Keratinocyte (primary cell): ENCODE measurements around the gene HNF4A. TPM values are rescaled to one million over a fixed set of nuclear protein-coding genes. Genes with fewer than 3 reads are reported as not detected.

Experiments
- DNase-seq: peaks from one replicate; pipeline ENCODE4 v3.0.0-alpha.2; 2011; ENCODE audit warnings: low read depth, missing footprints, low spot score
- FAIRE-seq: peaks from 2 replicates; lab custom pipeline; 2011; peaks lifted over from hg19 to GRCh38; lab: Jason Lieb, UNC
- H2AFZ ChIP-seq: 2 replicates; pipeline ENCODE4 v1.6.0; 2012; ENCODE audit warnings: low read length, control low read depth, inconsistent platforms; ENCODE audit not compliant: control insufficient read depth
- H3K27ac ChIP-seq: 2 replicates; pipeline ENCODE4 v1.5.1; 2011; ENCODE audit warnings: low read length; ENCODE audit not compliant: control insufficient read depth, insufficient read depth
- H3K27me3 ChIP-seq: 3 replicates; pipeline ENCODE4 v1.6.0; 2011; ENCODE audit warnings: low read length; ENCODE audit not compliant: control insufficient read depth, insufficient read depth; ENCODE audit errors: extremely low read depth
- H3K36me3 ChIP-seq, 2 experiments: 2 replicates in 1 of 2; 3 replicates in 1 of 2; pipeline ENCODE4 v1.5.1; 2011; ENCODE audit warnings: low read length in 2 of 2, mild to moderate bottlenecking in 1 of 2; ENCODE audit not compliant: control insufficient read depth in 2 of 2, insufficient read depth in 2 of 2; ENCODE audit errors: extremely low read depth in 1 of 2
- H3K4me1 ChIP-seq: 3 replicates; pipeline ENCODE4 v1.5.1; 2011; ENCODE audit warnings: low read length; ENCODE audit not compliant: control insufficient read depth, insufficient read depth; ENCODE audit errors: extremely low read depth
- H3K4me2 ChIP-seq: 3 replicates; pipeline ENCODE4 v1.6.0; 2011; ENCODE audit warnings: low read depth, low read length; ENCODE audit not compliant: control insufficient read depth, insufficient read depth; ENCODE audit errors: extremely low read depth
- H3K4me3 ChIP-seq, 3 experiments: fragments of 200-600 bp in 1 of 3; sonication (generic) in 1 of 3; 2 replicates in 2 of 3; 3 replicates in 1 of 3; pipeline ENCODE4 v1.5.1; 2011 to 2016; ENCODE audit warnings: low read length in 3 of 3, mild to moderate bottlenecking in 3 of 3, control low read depth in 2 of 3, inconsistent platforms in 1 of 3, low read depth in 1 of 3, mixed read lengths in 1 of 3, mixed run types in 1 of 3, moderate library complexity in 1 of 3; ENCODE audit not compliant: control insufficient read depth in 2 of 3, insufficient read depth in 2 of 3; ENCODE audit errors: extremely low read depth in 1 of 3
- H3K79me2 ChIP-seq: 2 replicates; pipeline ENCODE4 v1.6.0; 2012; ENCODE audit warnings: low read length; ENCODE audit not compliant: control insufficient read depth, insufficient read depth
- H3K9ac ChIP-seq: 3 replicates; pipeline ENCODE4 v1.6.0; 2011; ENCODE audit warnings: low read length; ENCODE audit not compliant: control insufficient read depth, insufficient read depth; ENCODE audit errors: extremely low read depth
- H3K9me1 ChIP-seq: 3 replicates; pipeline ENCODE4 v1.6.0; 2011; ENCODE audit warnings: low read length; ENCODE audit not compliant: control insufficient read depth, insufficient read depth; ENCODE audit errors: extremely low read depth
- H3K9me3 ChIP-seq: 2 replicates; pipeline ENCODE4 v1.5.1; 2012; ENCODE audit warnings: low read depth, low read length; ENCODE audit not compliant: control insufficient read depth
- H4K20me1 ChIP-seq: 3 replicates; pipeline ENCODE4 v1.6.0; 2011; ENCODE audit warnings: low read length; ENCODE audit not compliant: control insufficient read depth, insufficient read depth; ENCODE audit errors: extremely low read depth
- CTCF ChIP-seq, 3 experiments: IDR thresholded peaks in 1 of 3; conservative IDR thresholded peaks in 1 of 3; optimal IDR thresholded peaks in 1 of 3; 2 replicates in 2 of 3; 3 replicates in 1 of 3; pipeline versions ENCODE3 to v1.5.1; 2011; ENCODE audit warnings: low read length in 3 of 3, mild to moderate bottlenecking in 3 of 3, moderate library complexity in 2 of 3, control low read depth in 1 of 3, inconsistent platforms in 1 of 3; ENCODE audit not compliant: insufficient read depth in 2 of 3; ENCODE audit errors: extremely low read depth in 1 of 3
- EZH2 ChIP-seq: IDR thresholded peaks from one replicate; pipeline ENCODE4 v1.6.1; 2012; ENCODE audit warnings: inconsistent platforms, mild to moderate bottlenecking, low read length, moderate library complexity
- dilution Hi-C: fragments of 300-500 bp; cut with MboI; formaldehyde crosslinking; loops from one replicate; pipeline ENCODE4 v1.7.0; 2020; ENCODE audit warnings: low sequenced_read_pairs; ENCODE audit not compliant: extremely low pct_ligation_motif_present
- polyA plus RNA-seq, 5 experiments: library from polyadenylated mRNA; depleted of rRNA in 3 of 5; stranded (reverse) in 3 of 5; stranded (forward) in 1 of 5; unstranded in 1 of 5; fragments of >200 nt; gene quantifications; 1 replicate in 1 of 5; 2 replicates in 3 of 5; 3 replicates in 1 of 5; pipeline versions ENCODE4 v1.2.1 to v1.2.3, GENCODE V29; 2011 to 2012; ENCODE audit warnings: missing spikeins in 2 of 5, low read depth in 1 of 5, low replicate concordance in 1 of 5

Gene HNF4A
- polyA plus RNA-seq, 1 donor (not counting 4 experiments of a cell fraction or from before 2014, with no cell fraction given), result not detected

- Histone ChIP-seq H4K20me1 (no peaks in the 10 kb centered on the region), H3K9me3 (no peaks in the 10 kb centered on the region), H2AFZ (peak overlapping the region; percentile 21), H3K79me2 (no peaks in the 10 kb centered on the region), H3K36me3 (no peaks in the 10 kb centered on the region), H3K4me2 (peak overlapping the region; percentile 50), H3K27me3 (no peaks in the 10 kb centered on the region), H3K9me1 (no peaks in the 10 kb centered on the region), H3K9ac (no peak overlapping the region), H3K4me1 (peaks cover 16% of the 10 kb centered on the region), H3K27ac (no peak overlapping the region), H3K4me3 (peak overlapping the region in 1 of 3 experiments; percentile 13)
- DNase-seq (peak; percentile 38), FAIRE-seq (peak; percentile 52)
- dilution Hi-C loops, result loop anchor here (10.0 kb wide), 2 partner anchors 64 to 174 kb away; partner anchors contain the start of gene OSER1
- TF ChIP-seq EZH2, result no peak
- TF ChIP-seq CTCF (optimal IDR thresholded peaks at IDR 0.05 in 1 of 3, IDR thresholded peaks at IDR 0.05 in 1 of 3, conservative IDR thresholded peaks at IDR 0.05 in 1 of 3; ENCODE audit: extremely low read depth in 1 of 3, insufficient read depth in 2 of 3, low read length in 3 of 3), result peak; percentile 90 to 94 (median 93)
Measured at GRCh38 chr20:44388466-44389023, 33.0 kb downstream of the HNF4A start.

- Histone ChIP-seq H3K27ac (no peak overlapping the region), H3K79me2 (no peaks in the 10 kb centered on the region), H3K4me2 (no peak overlapping the region), H3K36me3 (no peaks in the 10 kb centered on the region), H2AFZ (no peak overlapping the region), H4K20me1 (no peaks in the 10 kb centered on the region), H3K9me3 (no peaks in the 10 kb centered on the region), H3K9me1 (no peaks in the 10 kb centered on the region), H3K4me1 (peaks cover 16% of the 10 kb centered on the region), H3K9ac (no peak overlapping the region), H3K4me3 (no peak overlapping the region), H3K27me3 (no peaks in the 10 kb centered on the region)
- FAIRE-seq (no peak), DNase-seq (no peak)
- dilution Hi-C loops, result loop anchor here (10.0 kb wide), 2 partner anchors 65 to 175 kb away; partner anchors contain the start of gene OSER1
- TF ChIP-seq CTCF (optimal IDR thresholded peaks at IDR 0.05 in 1 of 3, IDR thresholded peaks at IDR 0.05 in 1 of 3, conservative IDR thresholded peaks at IDR 0.05 in 1 of 3; ENCODE audit: extremely low read depth in 1 of 3, insufficient read depth in 2 of 3, low read length in 3 of 3), result no peak
- no peak for TF ChIP-seq EZH2
Measured at GRCh38 chr20:44389871-44390270, 34.4 kb downstream of the HNF4A start.
